ENCODE measurements around the gene LAMA2. TPM values are rescaled to one million over a fixed set of nuclear protein-coding genes. Genes with fewer than 3 reads are reported as not detected.

LAMA2 gene
- total and polyA plus RNA-seq, 5 donors: 28.7 to 176 (median 134) TPM

GRCh38 chr6:129411092-129411491, 528.2 kb downstream of the LAMA2 start:
- ATAC-seq: no peak
- H3K4me3 ChIP-seq (ENCODE audit: low read length): no peak overlapping the region
- intact Hi-C loops (cut with DNase I): no loop called here
- WGBS: 92% methylated on average over 1 of the region's 1 CpG
- H3K27ac ChIP-seq (ENCODE audit: low read length): no peak overlapping the region
- DNase-seq: no peak
- H3K4me1 ChIP-seq (ENCODE audit: control insufficient read depth, insufficient read depth, low read length): no peaks in the 10 kb centered on the region
- H3K27me3 ChIP-seq (ENCODE audit: control insufficient read depth, insufficient read depth): no peaks in the 10 kb centered on the region
- H3K9me3 ChIP-seq (ENCODE audit: control insufficient read depth, low read length): no peaks in the 10 kb centered on the region

GRCh38 chr6:129416337-129416990, 533.5 kb downstream of the LAMA2 start:
- Histone ChIP-seq H3K4me1 (ENCODE audit: control insufficient read depth, insufficient read depth, low read length) (peaks cover 5% of the 10 kb centered on the region), H3K9me3 (ENCODE audit: control insufficient read depth, low read length) (no peaks in the 10 kb centered on the region), H3K27ac (ENCODE audit: low read length) (peak overlapping the region; percentile 48), H3K4me3 (ENCODE audit: low read length) (no peak overlapping the region), H3K27me3 (ENCODE audit: control insufficient read depth, insufficient read depth) (no peaks in the 10 kb centered on the region)
- ATAC-seq: peak; percentile 92 to 96
- intact Hi-C loops (cut with DNase I): no loop called here
- 76% methylated on average over 6 of the region's 6 CpGs for WGBS
- DNase-seq: peak; percentile 42 to 74 (median 71)

- H3K4me3 ChIP-seq (ENCODE audit: low read length): no peak overlapping the region
- WGBS: 91% methylated on average over 8 of the region's 8 CpGs
- ATAC-seq (peak; percentile 32 to 37), DNase-seq (no peak)
- peaks cover 5% of the 10 kb centered on the region for H3K4me1 ChIP-seq (ENCODE audit: control insufficient read depth, insufficient read depth, low read length)
- no peaks in the 10 kb centered on the region for H3K9me3 ChIP-seq (ENCODE audit: control insufficient read depth, low read length)
- intact Hi-C loops (cut with DNase I): no loop called here
- no peak overlapping the region for H3K27ac ChIP-seq (ENCODE audit: low read length)
- no peaks in the 10 kb centered on the region for H3K27me3 ChIP-seq (ENCODE audit: control insufficient read depth, insufficient read depth)
These were observed 534.6 kb downstream of the LAMA2 start for GRCh38 chr6:129417416-129418086.

GRCh38 chr6:129419324-129419723, 536.4 kb downstream of the LAMA2 start:
- H3K4me1 ChIP-seq (ENCODE audit: control insufficient read depth, insufficient read depth, low read length): peaks cover 5% of the 10 kb centered on the region
- ATAC-seq: no peak

GRCh38 chr6:129426343-129426742, 543.4 kb downstream of the LAMA2 start:
- intact Hi-C loops (cut with DNase I): no loop called here
- no peaks in the 10 kb centered on the region for H3K27me3 ChIP-seq (ENCODE audit: control insufficient read depth, insufficient read depth)
- H3K4me1 ChIP-seq (ENCODE audit: control insufficient read depth, insufficient read depth, low read length): no peaks in the 10 kb centered on the region
- no peak for DNase-seq
- H3K4me3 ChIP-seq (ENCODE audit: low read length): no peak overlapping the region
- WGBS: 61% methylated on average over 2 of the region's 2 CpGs
- no peak overlapping the region for H3K27ac ChIP-seq (ENCODE audit: low read length)
- no peak for ATAC-seq
- H3K9me3 ChIP-seq (ENCODE audit: control insufficient read depth, low read length): no peaks in the 10 kb centered on the region

More at GRCh38 chr6:129419324-129419723, 536.4 kb downstream of the LAMA2 start:
- Histone ChIP-seq H3K9me3 (ENCODE audit: control insufficient read depth, low read length) (no peaks in the 10 kb centered on the region), H3K27me3 (ENCODE audit: control insufficient read depth, insufficient read depth) (no peaks in the 10 kb centered on the region), H3K27ac (ENCODE audit: low read length) (no peak overlapping the region), H3K4me3 (ENCODE audit: low read length) (no peak overlapping the region)
- intact Hi-C loops (cut with DNase I): no loop called here
- WGBS: 77% methylated on average over 2 of the region's 2 CpGs
- no peak for DNase-seq

GRCh38 chr6:129429956-129430355, 547.0 kb downstream of the LAMA2 start:
- Histone ChIP-seq H3K27ac (ENCODE audit: low read length) (no peak overlapping the region), H3K4me3 (ENCODE audit: low read length) (no peak overlapping the region), H3K4me1 (ENCODE audit: control insufficient read depth, insufficient read depth, low read length) (no peaks in the 10 kb centered on the region), H3K27me3 (ENCODE audit: control insufficient read depth, insufficient read depth) (no peaks in the 10 kb centered on the region), H3K9me3 (ENCODE audit: control insufficient read depth, low read length) (no peaks in the 10 kb centered on the region)
- no peak for ATAC-seq
- no peak for DNase-seq
- 96% methylated on average over 2 of the region's 2 CpGs for WGBS
- intact Hi-C loops (cut with DNase I): no loop called here

GRCh38 chr6:129432738-129433137, 549.8 kb downstream of the LAMA2 start:
- H3K4me1 ChIP-seq (ENCODE audit: control insufficient read depth, insufficient read depth, low read length): no peaks in the 10 kb centered on the region
- H3K4me3 ChIP-seq (ENCODE audit: low read length): no peak overlapping the region
- intact Hi-C loops (cut with DNase I): no loop called here
- 92% methylated on average over 1 of the region's 1 CpG for WGBS
- DNase-seq (no peak), ATAC-seq (no peak)
- no peaks in the 10 kb centered on the region for H3K9me3 ChIP-seq (ENCODE audit: control insufficient read depth, low read length)
- H3K27me3 ChIP-seq (ENCODE audit: control insufficient read depth, insufficient read depth): no peaks in the 10 kb centered on the region
- no peak overlapping the region for H3K27ac ChIP-seq (ENCODE audit: low read length)

- ATAC-seq (no peak), DNase-seq (no peak)
- no peaks in the 10 kb centered on the region for H3K27me3 ChIP-seq (ENCODE audit: control insufficient read depth, insufficient read depth)
- no peaks in the 10 kb centered on the region for H3K9me3 ChIP-seq (ENCODE audit: control insufficient read depth, low read length)
- H3K4me1 ChIP-seq (ENCODE audit: control insufficient read depth, insufficient read depth, low read length): no peaks in the 10 kb centered on the region
- intact Hi-C loops (cut with DNase I): no loop called here
- WGBS: 57% methylated on average over 3 of the region's 3 CpGs
- H3K27ac ChIP-seq (ENCODE audit: low read length): no peak overlapping the region
- H3K4me3 ChIP-seq (ENCODE audit: low read length): no peak overlapping the region
These were observed 551.2 kb downstream of the LAMA2 start for GRCh38 chr6:129434091-129434490.

GRCh38 chr6:129440691-129441090, 557.8 kb downstream of the LAMA2 start:
- Histone ChIP-seq H3K27ac (ENCODE audit: low read length) (peak overlapping the region; percentile 45), H3K4me1 (ENCODE audit: control insufficient read depth, insufficient read depth, low read length) (no peaks in the 10 kb centered on the region), H3K27me3 (ENCODE audit: control insufficient read depth, insufficient read depth) (no peaks in the 10 kb centered on the region), H3K9me3 (ENCODE audit: control insufficient read depth, low read length) (no peaks in the 10 kb centered on the region), H3K4me3 (ENCODE audit: low read length) (no peak overlapping the region)
- ATAC-seq (peak; percentile 75 to 90), DNase-seq (no peak)
- WGBS: 27% methylated on average over 8 of the region's 8 CpGs
- intact Hi-C loops (cut with DNase I): no loop called here

- no peak for ATAC-seq
- intact Hi-C loops (cut with DNase I): no loop called here
- no peak overlapping the region for H3K27ac ChIP-seq (ENCODE audit: low read length)
These were observed 561.7 kb downstream of the LAMA2 start for GRCh38 chr6:129444683-129445082.

GRCh38 chr6:129446272-129447197, 563.6 kb downstream of the LAMA2 start:
- H3K27ac ChIP-seq (ENCODE audit: low read length): no peak overlapping the region
- no peaks in the 10 kb centered on the region for H3K27me3 ChIP-seq (ENCODE audit: control insufficient read depth, insufficient read depth)

More at GRCh38 chr6:129444683-129445082, 561.7 kb downstream of the LAMA2 start:
- H3K27me3 ChIP-seq (ENCODE audit: control insufficient read depth, insufficient read depth): no peaks in the 10 kb centered on the region
- no peaks in the 10 kb centered on the region for H3K9me3 ChIP-seq (ENCODE audit: control insufficient read depth, low read length)
- H3K4me3 ChIP-seq (ENCODE audit: low read length): no peak overlapping the region
- DNase-seq: no peak
- no peaks in the 10 kb centered on the region for H3K4me1 ChIP-seq (ENCODE audit: control insufficient read depth, insufficient read depth, low read length)
- WGBS: 74% methylated on average over 3 of the region's 3 CpGs

More at GRCh38 chr6:129446272-129447197, 563.6 kb downstream of the LAMA2 start:
- no peak overlapping the region for H3K4me3 ChIP-seq (ENCODE audit: low read length)
- DNase-seq (no peak), ATAC-seq (no peak)
- 76% methylated on average over 6 of the region's 7 CpGs for whole genome bisulfite sequencing
- H3K9me3 ChIP-seq (ENCODE audit: control insufficient read depth, low read length): no peaks in the 10 kb centered on the region
- intact Hi-C loops (cut with DNase I): no loop called here
- H3K4me1 ChIP-seq (ENCODE audit: control insufficient read depth, insufficient read depth, low read length): no peaks in the 10 kb centered on the region

Measured in right cardiac atrium (tissue), 5 donors.